HepG2 (cell line): ENCODE measurements around the gene WSCD2. TPM values are rescaled to one million over a fixed set of nuclear protein-coding genes. Genes with fewer than 3 reads are reported as not detected.

Experiments
- ATAC-seq: fragments of 200-7000 bp; cut with Tn5 transposase; 3 replicates; pipeline ENCODE4 v1.9.1; 2020; ENCODE audit warnings: mild to moderate bottlenecking, moderate library complexity
- BruUV-seq: library from RNA; stranded (reverse); fragments of 400-500 nt; replicated peaks from 2 replicates; lab custom pipeline; 2021; lab: Mats Ljungman, UMichigan
- CTCF ChIA-PET: fragments of 300-600 bp; formaldehyde crosslinking; extraction: SDS; loops from one replicate; lab custom pipeline; 2021; ENCODE audit warnings: low total read pairs, inconsistent platforms, low intra/inter-chr PET ratio; lab: Yijun Ruan, JAX
- POLR2A ChIA-PET: fragments of 350-600 bp; sonication (Branson Sonifier 250); formaldehyde crosslinking; loops from one replicate; lab custom pipeline; 2020; ENCODE audit warnings: antibody characterized with exemption, inconsistent platforms; lab: Yijun Ruan, JAX
- DNase-seq: peaks from one replicate; pipeline ENCODE4 v3.0.0-alpha.2; 2015; ENCODE audit warnings: low spot score
- FAIRE-seq: peaks from 3 replicates; lab custom pipeline; 2011; peaks lifted over from hg19 to GRCh38; lab: Jason Lieb, UNC
- H2AFZ ChIP-seq: one replicate; pipeline ENCODE4 v1.6.1; 2011; ENCODE audit warnings: low read length, inconsistent platforms
- H3K27ac ChIP-seq: fragments of 300-600 bp; 3 replicates; pipeline ENCODE4 v1.8.0; 2011; ENCODE audit warnings: mixed run types, mild to moderate bottlenecking, mixed read lengths, low read length, inconsistent platforms; ENCODE audit not compliant: insufficient read depth; ENCODE audit errors: extremely low read length
- H3K27me3 ChIP-seq, 2 experiments: fragments of 200-600 bp in 1 of 2; 2 replicates in 1 of 2; 3 replicates in 1 of 2; pipeline versions ENCODE4 v1.6.0 to v1.8.0; 2011; ENCODE audit warnings: low read length in 2 of 2, mild to moderate bottlenecking in 2 of 2, moderate library complexity in 2 of 2, inconsistent platforms in 1 of 2; ENCODE audit not compliant: insufficient read depth in 2 of 2, control insufficient read depth in 1 of 2
- H3K36me3 ChIP-seq, 2 experiments: fragments of 200-600 bp in 1 of 2; replicated peaks in 1 of 2; 2 replicates in 1 of 2; 3 replicates in 1 of 2; pipeline versions ENCODE4 v1.5.1 to v1.8.0; 2011; ENCODE audit warnings: low read length in 2 of 2, inconsistent platforms in 1 of 2; ENCODE audit not compliant: insufficient read depth in 2 of 2, control insufficient read depth in 1 of 2
- H3K4me1 ChIP-seq: 2 replicates; pipeline ENCODE4 v1.5.1; 2012; ENCODE audit warnings: low read length, inconsistent platforms; ENCODE audit not compliant: insufficient read depth
- H3K4me2 ChIP-seq: 2 replicates; pipeline ENCODE4 v1.6.0; 2011; ENCODE audit warnings: low read depth, low read length, inconsistent platforms
- H3K4me3 ChIP-seq, 3 experiments: fragments of 200-600 bp in 1 of 3; sonication (generic), shearing (Covaris generic) in 1 of 3; replicated peaks in 1 of 3; 2 replicates each; pipeline ENCODE4 v1.5.1; 2011 to 2016; ENCODE audit warnings: low read length in 3 of 3, inconsistent platforms in 2 of 3, low read depth in 2 of 3, mild to moderate bottlenecking in 2 of 3, control low read depth in 1 of 3, mixed read lengths in 1 of 3; ENCODE audit not compliant: insufficient read depth in 1 of 3
- H3K79me2 ChIP-seq: one replicate; pipeline ENCODE4 v1.6.1; 2011; ENCODE audit warnings: low read length, inconsistent platforms; ENCODE audit not compliant: insufficient read depth
- H3K9ac ChIP-seq: 2 replicates; pipeline ENCODE4 v1.6.0; 2011; ENCODE audit warnings: mild to moderate bottlenecking, low read depth, low read length, inconsistent platforms; ENCODE audit not compliant: insufficient read depth
- H3K9me3 ChIP-seq: 2 replicates; pipeline ENCODE4 v1.5.1; 2012; ENCODE audit warnings: mild to moderate bottlenecking, low read length
- H4K20me1 ChIP-seq: 2 replicates; pipeline ENCODE4 v1.6.0; 2011; ENCODE audit warnings: inconsistent platforms, mild to moderate bottlenecking, low read length, moderate library complexity; ENCODE audit not compliant: insufficient read depth
- FOSL1 ChIP-seq: sonication (generic); formaldehyde crosslinking; IDR thresholded peaks from 2 replicates; pipeline ENCODE4 v1.9.0; 2021; ENCODE audit warnings: missing genetic modification reagents, borderline replicate concordance
- GTF2F1 ChIP-seq: fragments of 150-350 bp; IDR thresholded peaks from 2 replicates; pipeline ENCODE4 v1.6.1; 2014; ENCODE audit warnings: low read length
- HNF4A ChIP-seq: sonication (generic); formaldehyde crosslinking; IDR thresholded peaks from 2 replicates; pipeline ENCODE4 v1.4.0; 2020; ENCODE audit warnings: missing genetic modification reagents
- JUN ChIP-seq: sonication (generic); formaldehyde crosslinking; IDR thresholded peaks from 2 replicates; pipeline ENCODE4 v1.4.0; 2020; ENCODE audit warnings: mild to moderate bottlenecking, missing genetic modification reagents
- MIXL1 ChIP-seq: IDR thresholded peaks from 2 replicates; pipeline ENCODE4 v1.6.1; 2016
- MXI1 ChIP-seq: IDR thresholded peaks from 3 replicates; pipeline ENCODE4 v1.6.1; 2012; ENCODE audit warnings: low read depth, low read length, inconsistent platforms, borderline replicate concordance
- PHB2 ChIP-seq: fragments of 450-650 bp; IDR thresholded peaks from 2 replicates; pipeline ENCODE4 v1.6.1; 2018; ENCODE audit not compliant: partially characterized antibody
- SAP130 ChIP-seq: IDR thresholded peaks from 2 replicates; pipeline ENCODE4 v1.6.1; 2016; ENCODE audit warnings: low read depth
- TOPORS ChIP-seq: sonication (generic); formaldehyde crosslinking; IDR thresholded peaks from 2 replicates; pipeline ENCODE4 v1.8.0; 2023; ENCODE audit warnings: mild to moderate bottlenecking, missing genetic modification reagents
- ZNF292 ChIP-seq: sonication (generic); formaldehyde crosslinking; IDR thresholded peaks from 2 replicates; pipeline ENCODE4 v1.8.1; 2022; ENCODE audit warnings: mild to moderate bottlenecking, low read depth, missing genetic modification reagents, borderline replicate concordance
- WGBS: methylation state at CpG from one replicate; pipeline ENCODE4 v1.1.6; 2017; ENCODE audit warnings: low lambda C conversion rate; 5-methylcytosine and 5-hydroxymethylcytosine counted together
- in situ Hi-C: cut with HindIII; loops from 2 replicates; pipeline ENCODE4 v1.10.0; 2017; ENCODE audit warnings: low pct_unique_long_range_greater_than_20kb; ENCODE audit not compliant: extremely low pct_ligation_motif_present
- intact Hi-C: fragments of 100-400 bp; cut with micrococcal nuclease; formaldehyde crosslinking; loops from one replicate; pipeline ENCODE4 v1.10.0; 2022; ENCODE audit not compliant: unreplicated experiment
- polyA plus RNA-seq, 8 experiments: library from polyadenylated mRNA; depleted of rRNA in 3 of 8; stranded (reverse) in 7 of 8; unstranded in 1 of 8; fragments of >200 nt; fragmentation: Illumina TruSeq in 4 of 8; extraction: Trizol in 4 of 8; gene quantifications; 2 replicates each; pipeline versions ENCODE4 v1.2.1 to v1.2.3, GENCODE V29; 2011 to 2016; ENCODE audit warnings: low read depth in 4 of 8, missing spikeins in 1 of 8, mixed read lengths in 1 of 8; ENCODE audit not compliant: insufficient read depth in 1 of 8
- total RNA-seq, 5 experiments: library from RNA; depleted of rRNA; stranded (reverse); fragments of >200 nt; fragmentation: Illumina TruSeq; extraction: Trizol; gene quantifications; 2 replicates each; pipeline ENCODE4 v1.2.3, GENCODE V29; 2016; ENCODE audit warnings: low read depth in 1 of 5
- TF ChIP-seq, protein P1 (sequence below): sonication (generic); formaldehyde crosslinking; IDR thresholded peaks from 2 replicates; pipeline ENCODE4 v1.4.0; 2020; ENCODE audit warnings: low read depth, mild to moderate bottlenecking, missing genetic modification reagents
- TF ChIP-seq, protein P2 (sequence below): sonication (generic); formaldehyde crosslinking; IDR thresholded peaks from 2 replicates; pipeline ENCODE4 v1.5.1; 2020; ENCODE audit warnings: mild to moderate bottlenecking, missing genetic modification reagents, borderline replicate concordance

Gene WSCD2
- total and polyA plus RNA-seq, 2 of the 13 experiments (the other 11 are each of a cell fraction or from before 2014, with no cell fraction given): not detected

DNA sequence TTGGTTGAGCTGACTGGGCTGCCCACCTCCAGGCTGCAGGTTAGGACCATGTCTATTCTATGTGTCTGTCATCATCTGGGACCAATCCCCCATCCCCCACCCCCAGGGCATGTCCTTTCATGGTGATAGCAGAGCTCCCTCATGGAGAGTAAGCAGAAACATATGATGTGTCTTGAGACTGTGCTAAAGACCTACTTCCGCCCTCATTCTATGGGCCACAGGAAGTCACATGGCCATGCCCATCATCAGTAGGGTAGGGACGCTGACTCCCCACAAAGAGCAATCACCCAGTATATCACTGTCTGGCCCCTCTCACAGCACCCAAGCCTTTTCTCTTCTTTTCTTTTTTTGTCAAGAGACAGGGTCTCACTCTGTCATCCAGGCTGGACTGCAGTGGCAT lies 110.3 kb downstream of the WSCD2 start (continued):
- TF ChIP-seq, protein P1, sequence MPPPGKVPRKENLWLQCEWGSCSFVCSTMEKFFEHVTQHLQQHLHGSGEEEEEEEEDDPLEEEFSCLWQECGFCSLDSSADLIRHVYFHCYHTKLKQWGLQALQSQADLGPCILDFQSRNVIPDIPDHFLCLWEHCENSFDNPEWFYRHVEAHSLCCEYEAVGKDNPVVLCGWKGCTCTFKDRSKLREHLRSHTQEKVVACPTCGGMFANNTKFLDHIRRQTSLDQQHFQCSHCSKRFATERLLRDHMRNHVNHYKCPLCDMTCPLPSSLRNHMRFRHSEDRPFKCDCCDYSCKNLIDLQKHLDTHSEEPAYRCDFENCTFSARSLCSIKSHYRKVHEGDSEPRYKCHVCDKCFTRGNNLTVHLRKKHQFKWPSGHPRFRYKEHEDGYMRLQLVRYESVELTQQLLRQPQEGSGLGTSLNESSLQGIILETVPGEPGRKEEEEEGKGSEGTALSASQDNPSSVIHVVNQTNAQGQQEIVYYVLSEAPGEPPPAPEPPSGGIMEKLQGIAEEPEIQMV (CRISPR knock-in tag): no peak
- TF ChIP-seq MXI1: no peak
- no peak for TF ChIP-seq HNF4A (CRISPR knock-in tag)
- TF ChIP-seq PHB2: no peak
- no peak for TF ChIP-seq MIXL1 (CRISPR knock-in tag)
- TF ChIP-seq JUN (CRISPR knock-in tag): no peak

DNA sequence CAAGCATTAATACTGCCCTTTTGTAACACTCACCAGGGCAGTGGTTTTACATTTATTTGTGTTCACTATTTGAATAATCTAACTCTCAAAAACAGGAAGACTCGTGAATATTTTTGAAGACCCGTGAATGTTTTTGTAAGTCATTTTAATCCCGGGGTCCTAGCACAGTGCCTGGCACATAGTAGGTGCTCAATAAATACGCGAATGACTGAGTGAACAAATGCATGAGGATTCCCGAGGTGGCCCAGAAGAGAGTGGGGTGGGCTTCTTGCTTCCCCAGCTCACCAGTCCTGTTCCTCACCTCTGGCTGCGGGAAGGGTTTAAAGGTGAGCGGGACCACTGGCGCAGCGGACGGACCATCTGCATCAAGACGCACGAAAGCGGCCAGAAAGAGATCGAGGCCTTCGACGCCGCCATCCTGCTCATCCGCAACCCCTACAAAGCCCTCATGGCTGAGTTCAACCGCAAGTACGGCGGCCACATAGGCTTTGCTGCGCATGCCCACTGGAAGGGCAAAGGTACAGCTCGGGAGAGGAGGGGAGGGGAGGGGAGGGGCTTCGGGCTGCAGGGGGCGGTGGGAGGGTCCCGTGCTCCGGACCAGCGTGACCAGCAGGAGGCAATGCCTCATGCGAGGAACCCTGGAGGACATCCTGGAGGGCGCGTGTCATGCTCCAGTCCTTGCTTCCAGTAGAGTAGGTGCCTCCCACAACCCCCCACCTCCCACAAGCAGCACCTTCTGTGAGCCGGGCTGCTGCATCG lies 111.1 kb downstream of the WSCD2 start:
- Histone ChIP-seq H3K27ac (no peak overlapping the region), H2AFZ (no peak overlapping the region), H3K4me1 (no peaks in the 10 kb centered on the region), H3K36me3 (no peaks in the 10 kb centered on the region), H3K27me3 (peaks cover 0 to 9% of the 10 kb centered on the region in 2 experiments; a peak in 1 of 5 replicates), H3K9ac (no peak overlapping the region), H3K9me3 (no peaks in the 10 kb centered on the region), H3K79me2 (no peaks in the 10 kb centered on the region), H3K4me2 (no peak overlapping the region), H3K4me3 (no peak overlapping the region), H4K20me1 (no peaks in the 10 kb centered on the region)
- in situ Hi-C loops (no loop called here), intact Hi-C loops (no loop called here)
- ChIA-PET POLR2A (no interaction called here), CTCF (no interaction called here)
- no TSS peak for BruUV-seq
- no peak for DNase-seq
- peak; percentile 37; the same call in 2 of the 3 replicates for ATAC-seq
- TF ChIP-seq TOPORS (no peak), GTF2F1 (no peak), FOSL1 (CRISPR knock-in tag) (no peak), SAP130 (CRISPR knock-in tag) (no peak), ZNF292 (CRISPR knock-in tag) (no peak)
- TF ChIP-seq, protein P2, sequence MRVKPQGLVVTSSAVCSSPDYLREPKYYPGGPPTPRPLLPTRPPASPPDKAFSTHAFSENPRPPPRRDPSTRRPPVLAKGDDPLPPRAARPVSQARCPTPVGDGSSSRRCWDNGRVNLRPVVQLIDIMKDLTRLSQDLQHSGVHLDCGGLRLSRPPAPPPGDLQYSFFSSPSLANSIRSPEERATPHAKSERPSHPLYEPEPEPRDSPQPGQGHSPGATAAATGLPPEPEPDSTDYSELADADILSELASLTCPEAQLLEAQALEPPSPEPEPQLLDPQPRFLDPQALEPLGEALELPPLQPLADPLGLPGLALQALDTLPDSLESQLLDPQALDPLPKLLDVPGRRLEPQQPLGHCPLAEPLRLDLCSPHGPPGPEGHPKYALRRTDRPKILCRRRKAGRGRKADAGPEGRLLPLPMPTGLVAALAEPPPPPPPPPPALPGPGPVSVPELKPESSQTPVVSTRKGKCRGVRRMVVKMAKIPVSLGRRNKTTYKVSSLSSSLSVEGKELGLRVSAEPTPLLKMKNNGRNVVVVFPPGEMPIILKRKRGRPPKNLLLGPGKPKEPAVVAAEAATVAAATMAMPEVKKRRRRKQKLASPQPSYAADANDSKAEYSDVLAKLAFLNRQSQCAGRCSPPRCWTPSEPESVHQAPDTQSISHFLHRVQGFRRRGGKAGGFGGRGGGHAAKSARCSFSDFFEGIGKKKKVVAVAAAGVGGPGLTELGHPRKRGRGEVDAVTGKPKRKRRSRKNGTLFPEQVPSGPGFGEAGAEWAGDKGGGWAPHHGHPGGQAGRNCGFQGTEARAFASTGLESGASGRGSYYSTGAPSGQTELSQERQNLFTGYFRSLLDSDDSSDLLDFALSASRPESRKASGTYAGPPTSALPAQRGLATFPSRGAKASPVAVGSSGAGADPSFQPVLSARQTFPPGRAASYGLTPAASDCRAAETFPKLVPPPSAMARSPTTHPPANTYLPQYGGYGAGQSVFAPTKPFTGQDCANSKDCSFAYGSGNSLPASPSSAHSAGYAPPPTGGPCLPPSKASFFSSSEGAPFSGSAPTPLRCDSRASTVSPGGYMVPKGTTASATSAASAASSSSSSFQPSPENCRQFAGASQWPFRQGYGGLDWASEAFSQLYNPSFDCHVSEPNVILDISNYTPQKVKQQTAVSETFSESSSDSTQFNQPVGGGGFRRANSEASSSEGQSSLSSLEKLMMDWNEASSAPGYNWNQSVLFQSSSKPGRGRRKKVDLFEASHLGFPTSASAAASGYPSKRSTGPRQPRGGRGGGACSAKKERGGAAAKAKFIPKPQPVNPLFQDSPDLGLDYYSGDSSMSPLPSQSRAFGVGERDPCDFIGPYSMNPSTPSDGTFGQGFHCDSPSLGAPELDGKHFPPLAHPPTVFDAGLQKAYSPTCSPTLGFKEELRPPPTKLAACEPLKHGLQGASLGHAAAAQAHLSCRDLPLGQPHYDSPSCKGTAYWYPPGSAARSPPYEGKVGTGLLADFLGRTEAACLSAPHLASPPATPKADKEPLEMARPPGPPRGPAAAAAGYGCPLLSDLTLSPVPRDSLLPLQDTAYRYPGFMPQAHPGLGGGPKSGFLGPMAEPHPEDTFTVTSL: no peak
- 70% methylated on average over 23 of the region's 34 CpGs for WGBS
- FAIRE-seq: no peak
